OCI-LY3 (cell line): ENCODE data around the gene MREG.

ENCODE experiments used
- EZH2phosphoT487 ChIP-seq: fragments of 200-600 bp; shearing (Covaris generic); IDR thresholded peaks from 2 replicates; pipeline ENCODE4 v1.6.1; 2018; ENCODE audit warnings: antibody characterized with exemption, mixed run types, low read depth
- TF ChIP-seq, protein P1 (sequence below): fragments of 200-600, 300-600 bp; sonication (generic); IDR thresholded peaks from 2 replicates; pipeline ENCODE4 v1.5.1; 2014; ENCODE audit warnings: antibody characterized with exemption, low read length, low read depth

DNA sequence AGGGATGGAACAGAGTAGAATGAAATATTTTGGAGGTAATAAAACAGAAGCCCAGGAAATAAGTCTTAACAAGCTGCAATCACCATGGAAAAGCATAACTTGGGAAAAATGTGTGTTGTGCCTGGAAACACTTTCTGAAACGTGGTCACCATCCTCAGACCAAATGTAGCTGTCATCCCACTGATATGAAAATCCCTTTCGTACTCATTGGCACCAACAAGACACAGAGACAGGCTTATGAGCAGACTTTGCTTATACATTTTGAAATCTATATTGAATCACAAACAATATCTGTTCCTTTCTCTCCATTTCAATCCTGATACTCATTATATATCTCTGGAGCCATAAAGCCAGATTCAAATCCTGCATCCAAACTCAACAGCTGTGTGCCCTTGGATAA, 28.7 kb downstream of the MREG start:
- TF ChIP-seq, protein P1, sequence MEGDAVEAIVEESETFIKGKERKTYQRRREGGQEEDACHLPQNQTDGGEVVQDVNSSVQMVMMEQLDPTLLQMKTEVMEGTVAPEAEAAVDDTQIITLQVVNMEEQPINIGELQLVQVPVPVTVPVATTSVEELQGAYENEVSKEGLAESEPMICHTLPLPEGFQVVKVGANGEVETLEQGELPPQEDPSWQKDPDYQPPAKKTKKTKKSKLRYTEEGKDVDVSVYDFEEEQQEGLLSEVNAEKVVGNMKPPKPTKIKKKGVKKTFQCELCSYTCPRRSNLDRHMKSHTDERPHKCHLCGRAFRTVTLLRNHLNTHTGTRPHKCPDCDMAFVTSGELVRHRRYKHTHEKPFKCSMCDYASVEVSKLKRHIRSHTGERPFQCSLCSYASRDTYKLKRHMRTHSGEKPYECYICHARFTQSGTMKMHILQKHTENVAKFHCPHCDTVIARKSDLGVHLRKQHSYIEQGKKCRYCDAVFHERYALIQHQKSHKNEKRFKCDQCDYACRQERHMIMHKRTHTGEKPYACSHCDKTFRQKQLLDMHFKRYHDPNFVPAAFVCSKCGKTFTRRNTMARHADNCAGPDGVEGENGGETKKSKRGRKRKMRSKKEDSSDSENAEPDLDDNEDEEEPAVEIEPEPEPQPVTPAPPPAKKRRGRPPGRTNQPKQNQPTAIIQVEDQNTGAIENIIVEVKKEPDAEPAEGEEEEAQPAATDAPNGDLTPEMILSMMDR: no peak
- TF ChIP-seq EZH2phosphoT487: no peak
